OCI-M2 (cell line): ENCODE measurements around the gene TGFB1.
"Not testable (repeated sequence)": the region's sequence is repeated elsewhere in the genome, so short reads cannot be mapped to it uniquely, and the experiment has no call there.

Experiments
- DNase-seq: peaks from one replicate; lab custom pipeline; 2025; ENCODE audit not compliant: unreplicated experiment; lab: John Stamatoyannopoulos, UW

TGFB1 gene

GRCh38 chr19:41353466-41354342 is at the start of gene TGFB1:
TGFB1 (minus strand) TSS chr19:41353922; CDS start chr19:41353044, 878 bp downstream.
- no peak for DNase-seq

- DNase-seq = no peak
These were observed 48.3 kb upstream of the TGFB1 start for GRCh38 chr19:41402010-41402409.

GRCh38 chr19:41401483-41401882 is 47.8 kb upstream of the TGFB1 start:
- DNase-seq = no peak

GRCh38 chr19:41399525-41399924 is 45.8 kb upstream of the TGFB1 start:
- no peak for DNase-seq

GRCh38 chr19:41399091-41399490 is 45.4 kb upstream of the TGFB1 start:
- DNase-seq = no peak

- DNase-seq = no peak
These were observed 44.9 kb upstream of the TGFB1 start for GRCh38 chr19:41398598-41398997.

GRCh38 chr19:41398050-41398418 is 44.3 kb upstream of the TGFB1 start:
- no peak for DNase-seq

- peak; percentile 97 for DNase-seq
These were observed 43.6 kb upstream of the TGFB1 start, which contains the start of the genes BCKDHA and EXOSC5 for GRCh38 chr19:41397086-41398049. BCKDHA (plus strand) TSS chr19:41397818; CDS start chr19:41397828, 10 bp downstream. EXOSC5 (minus strand) TSS chr19:41397359; CDS start chr19:41397328, 31 bp downstream.

GRCh38 chr19:41395355-41395754 is 41.6 kb upstream of the TGFB1 start:
- DNase-seq = no peak

GRCh38 chr19:41392775-41393174 is 39.1 kb upstream of the TGFB1 start:
- DNase-seq = no peak

GRCh38 chr19:41391618-41392017 is 37.9 kb upstream of the TGFB1 start:
- no peak for DNase-seq

GRCh38 chr19:41386442-41386841 is 32.7 kb upstream of the TGFB1 start:
- no peak for DNase-seq

- no peak for DNase-seq
These were observed 30.6 kb upstream of the TGFB1 start for GRCh38 chr19:41384351-41384750.

- DNase-seq = not testable (repeated sequence)
These were observed 27.8 kb upstream of the TGFB1 start for GRCh38 chr19:41381536-41381935.

GRCh38 chr19:41377977-41378709 is 24.4 kb upstream of the TGFB1 start:
- DNase-seq = no peak

- DNase-seq = no peak
These were observed 23.3 kb upstream of the TGFB1 start for GRCh38 chr19:41376998-41377365.

- no peak for DNase-seq
These were observed 22.7 kb upstream of the TGFB1 start, which contains the start of gene TMEM91 for GRCh38 chr19:41376241-41376997. TMEM91 (plus strand) TSS chr19:41376533; CDS start chr19:41378310, 1,777 bp downstream.

GRCh38 chr19:41373993-41374392 is 20.3 kb upstream of the TGFB1 start:
- DNase-seq = no peak

GRCh38 chr19:41372501-41372900 is 18.8 kb upstream of the TGFB1 start:
- DNase-seq = no peak

GRCh38 chr19:41371541-41371940 is 17.8 kb upstream of the TGFB1 start:
- DNase-seq = no peak
